Coronary artery (tissue), 2 donors: ENCODE results near the gene GGTA1.
A peak's percentile ranks its signal among the peaks of the same experiment; 100 is the strongest.

ENCODE experiments used
- DNase-seq: peaks from one replicate; pipeline ENCODE4 v3.0.0-alpha.2; 2017; ENCODE audit warnings: low spot score
- H3K27ac ChIP-seq, 2 donors: fragments of 200-600 bp; sonication (generic); one replicate each; pipeline ENCODE4 v1.5.1; 2016 to 2019
- H3K4me3 ChIP-seq: fragments of 200-600 bp; sonication (generic); 2 replicates; pipeline ENCODE4 v1.5.1; 2016; ENCODE audit warnings: mild to moderate bottlenecking, moderate library complexity
- TF ChIP-seq, protein P1 (sequence below): fragments of 200-600 bp; sonication (generic); IDR thresholded peaks from one replicate; pipeline ENCODE4 v1.5.1; 2019; ENCODE audit warnings: antibody characterized with exemption

The GGTA1 gene

DNA sequence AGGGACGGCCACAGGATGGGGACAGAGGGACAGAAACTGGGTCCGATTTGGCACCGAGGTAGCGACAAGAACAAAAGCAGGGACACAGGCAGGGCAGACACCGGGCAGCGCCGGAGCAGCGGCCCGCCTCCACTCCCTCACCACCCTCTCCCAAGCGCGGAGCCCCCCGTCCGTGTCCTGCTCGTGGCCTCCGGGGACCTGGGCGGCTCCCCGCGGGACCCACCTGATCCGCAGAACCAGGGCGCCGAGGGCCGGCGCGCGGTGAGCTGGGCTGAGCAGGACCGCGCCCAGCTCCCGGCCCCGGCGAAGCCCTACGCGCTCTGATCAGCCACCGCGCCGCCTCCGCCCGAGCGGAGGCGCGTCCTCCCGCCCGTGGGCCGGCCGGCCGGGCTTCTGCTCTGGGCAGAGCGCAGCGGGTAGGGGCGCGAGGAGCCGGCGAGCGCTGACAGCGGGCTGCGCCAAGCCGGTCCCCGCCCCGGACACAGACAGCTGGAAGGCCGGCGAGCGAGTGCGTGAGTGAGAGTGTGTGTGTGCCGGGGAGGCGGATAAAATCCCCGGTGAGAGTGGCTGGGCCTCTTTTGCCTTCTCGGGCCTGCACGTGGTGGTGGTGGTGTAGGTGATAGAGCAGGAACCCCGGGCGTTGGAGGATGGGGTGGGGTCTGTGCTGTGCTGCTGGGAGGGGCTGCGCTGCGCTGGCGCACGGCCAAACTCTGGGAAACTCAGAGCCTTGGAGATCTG is at the start of gene GGTA1:
TSS of gene GGTA1 (minus strand) at position 418 of the 738 bp plus-strand sequence. CDS start 31,922 bp downstream, outside the sequence.
- Histone ChIP-seq H3K4me3 (peak within 1 kb of the TSS; percentile 83), H3K27ac (peak within 1 kb of the TSS; percentile 91 to 95)
- DNase-seq: no peak
- TF ChIP-seq, protein P1, sequence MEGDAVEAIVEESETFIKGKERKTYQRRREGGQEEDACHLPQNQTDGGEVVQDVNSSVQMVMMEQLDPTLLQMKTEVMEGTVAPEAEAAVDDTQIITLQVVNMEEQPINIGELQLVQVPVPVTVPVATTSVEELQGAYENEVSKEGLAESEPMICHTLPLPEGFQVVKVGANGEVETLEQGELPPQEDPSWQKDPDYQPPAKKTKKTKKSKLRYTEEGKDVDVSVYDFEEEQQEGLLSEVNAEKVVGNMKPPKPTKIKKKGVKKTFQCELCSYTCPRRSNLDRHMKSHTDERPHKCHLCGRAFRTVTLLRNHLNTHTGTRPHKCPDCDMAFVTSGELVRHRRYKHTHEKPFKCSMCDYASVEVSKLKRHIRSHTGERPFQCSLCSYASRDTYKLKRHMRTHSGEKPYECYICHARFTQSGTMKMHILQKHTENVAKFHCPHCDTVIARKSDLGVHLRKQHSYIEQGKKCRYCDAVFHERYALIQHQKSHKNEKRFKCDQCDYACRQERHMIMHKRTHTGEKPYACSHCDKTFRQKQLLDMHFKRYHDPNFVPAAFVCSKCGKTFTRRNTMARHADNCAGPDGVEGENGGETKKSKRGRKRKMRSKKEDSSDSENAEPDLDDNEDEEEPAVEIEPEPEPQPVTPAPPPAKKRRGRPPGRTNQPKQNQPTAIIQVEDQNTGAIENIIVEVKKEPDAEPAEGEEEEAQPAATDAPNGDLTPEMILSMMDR: no peak

DNA sequence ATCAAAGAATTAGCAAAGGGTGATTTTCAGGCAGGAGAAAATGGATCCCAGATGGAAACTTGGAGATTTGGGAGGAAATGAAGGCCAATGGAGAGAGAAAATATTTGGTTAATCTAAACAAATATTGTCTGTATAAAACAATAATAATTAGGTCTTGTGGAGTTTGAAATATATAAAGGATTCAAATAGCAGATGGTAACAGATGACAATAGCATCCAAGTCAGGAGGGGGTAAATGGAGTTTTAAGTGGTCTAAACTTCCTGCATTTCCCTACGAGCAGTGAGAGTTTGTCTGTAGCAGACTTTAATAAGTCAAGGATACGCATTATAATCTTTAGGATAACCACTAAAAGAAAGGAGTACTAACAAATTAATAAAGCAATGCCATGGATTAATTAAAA is 49.0 kb upstream of the GGTA1 start:
- no peak overlapping the region for H3K4me3 ChIP-seq
- no peak overlapping the region for H3K27ac ChIP-seq
- TF ChIP-seq, protein P1: no peak
- no peak for DNase-seq

- Histone ChIP-seq H3K27ac (no peak overlapping the region), H3K4me3 (peak overlapping the region; percentile 42)
- TF ChIP-seq, protein P1: peak; percentile 90
- peak; percentile 95 for DNase-seq
Measured at GRCh38 chr9:121545875-121546423, 46.3 kb upstream of the GGTA1 start.

DNA sequence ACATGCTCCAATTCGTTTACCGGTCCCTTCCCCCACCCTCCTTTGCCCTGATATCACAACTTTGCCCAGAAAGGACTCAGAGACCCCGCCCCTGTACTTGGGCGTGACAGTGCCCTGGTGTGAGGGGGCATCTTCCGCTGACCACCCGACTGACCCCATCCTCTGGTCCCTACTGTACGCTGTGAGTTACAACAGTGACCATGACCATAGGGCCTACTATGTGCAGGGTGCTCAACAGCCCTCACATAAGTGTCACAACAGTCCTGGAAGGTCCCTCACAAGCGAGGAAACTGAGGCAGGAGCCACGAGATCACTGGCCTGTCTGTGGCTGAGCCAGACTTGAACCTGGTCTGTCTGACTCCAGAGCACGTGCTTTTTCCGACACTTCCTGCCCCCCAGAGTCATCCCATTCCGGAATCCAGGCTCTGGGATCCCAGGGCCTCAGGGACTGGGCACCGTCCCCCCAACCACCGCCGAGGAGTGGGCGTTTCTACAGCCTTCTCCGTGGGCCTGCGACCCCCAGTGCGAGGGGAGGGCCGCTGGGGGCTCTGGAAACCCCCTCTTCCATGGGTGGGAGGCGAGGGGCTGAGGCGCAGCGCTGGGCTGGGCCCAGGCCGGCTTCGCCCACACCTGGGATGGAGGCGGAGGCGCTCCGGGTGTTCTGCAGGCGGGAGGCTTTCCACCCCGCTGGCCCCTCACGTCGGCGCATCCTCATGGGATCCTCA is 45.7 kb upstream of the GGTA1 start:
- Histone ChIP-seq H3K27ac (no peak overlapping the region), H3K4me3 (peak overlapping the region; percentile 42)
- no peak for DNase-seq
- TF ChIP-seq, protein P1: no peak

DNA sequence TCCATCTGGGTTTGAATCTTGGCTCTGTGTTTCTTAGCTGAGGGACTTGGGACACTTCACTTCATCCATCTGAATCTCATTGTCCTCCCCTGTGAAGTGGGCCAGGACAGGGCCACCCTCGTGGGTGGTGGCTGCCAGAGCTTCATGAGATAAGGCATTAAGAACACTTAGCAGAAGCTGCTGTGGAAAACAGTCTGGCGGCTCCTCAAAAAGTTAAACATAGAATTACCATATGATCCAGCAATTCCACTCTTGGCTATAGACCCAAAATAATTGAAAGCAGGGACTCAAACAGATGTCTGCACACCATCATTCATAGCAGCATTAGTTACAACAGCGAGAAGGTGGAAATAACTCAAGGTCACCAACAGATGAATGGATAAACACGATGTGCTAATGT is 42.4 kb upstream of the GGTA1 start:
- no peak for DNase-seq
- TF ChIP-seq, protein P1: no peak
- no peak overlapping the region for H3K27ac ChIP-seq
- no peak overlapping the region for H3K4me3 ChIP-seq

DNA sequence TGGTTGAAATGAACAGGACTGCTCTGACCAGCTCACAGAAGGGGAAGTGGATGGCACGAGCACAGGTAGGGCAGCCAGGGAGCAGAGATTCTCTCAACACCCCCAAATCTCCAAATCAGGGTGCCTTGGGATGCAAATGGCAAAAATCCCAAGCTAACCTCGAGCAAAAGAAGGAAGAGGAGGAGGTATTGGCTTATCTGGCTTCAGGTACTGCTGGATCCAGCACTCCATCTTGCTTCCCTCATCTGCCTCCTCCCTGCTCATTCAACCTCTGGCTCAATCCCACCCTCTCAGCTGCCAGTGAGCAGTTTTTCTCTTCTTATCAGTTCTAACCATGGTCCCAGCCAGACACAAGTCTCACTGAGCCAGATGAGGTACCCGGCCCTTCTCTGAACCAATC is 41.6 kb upstream of the GGTA1 start:
- H3K4me3 ChIP-seq: no peak overlapping the region
- no peak overlapping the region for H3K27ac ChIP-seq
- TF ChIP-seq, protein P1: no peak
- no peak for DNase-seq
